SK-N-SH treated with all-trans-retinoic acid at 6 μM for 48 hours (cell line): Measurements from ENCODE around the gene ARID1B.

Experiments
- ATAC-seq: fragments of 200-7000 bp; cut with Tn5 transposase; 3 replicates; pipeline ENCODE4 v1.9.1; 2020; ENCODE audit warnings: mild to moderate bottlenecking, moderate library complexity
- ARNTL ChIP-seq: fragments of 450-650 bp; formaldehyde crosslinking; IDR thresholded peaks from 2 replicates; pipeline ENCODE4 v1.5.0; 2020; ENCODE audit warnings: low read depth, mild to moderate bottlenecking, moderate library complexity, borderline replicate concordance
- CREB5 ChIP-seq: fragments of 250-450 bp; sonication (Bioruptor Pico); IDR thresholded peaks from 2 replicates; pipeline ENCODE4 v1.5.1; 2020; ENCODE audit warnings: low read depth, mild to moderate bottlenecking, moderate library complexity
- CSDC2 ChIP-seq: fragments of 250-450 bp; sonication (Bioruptor Pico); IDR thresholded peaks from 2 replicates; pipeline ENCODE4 v1.5.0; 2020; ENCODE audit warnings: mild to moderate bottlenecking, moderate library complexity
- CSRNP3 ChIP-seq: fragments of 250-450 bp; sonication (Bioruptor Pico); IDR thresholded peaks from 2 replicates; pipeline ENCODE4 v1.5.1; 2021; ENCODE audit warnings: mild to moderate bottlenecking, moderate library complexity
- ESRRG ChIP-seq: fragments of 250-450 bp; sonication (Bioruptor Pico); IDR thresholded peaks from 2 replicates; pipeline ENCODE4 v1.6.1; 2021; ENCODE audit warnings: mild to moderate bottlenecking
- GLIS3 ChIP-seq: fragments of 250-450 bp; sonication (Bioruptor Pico); IDR thresholded peaks from 2 replicates; pipeline ENCODE4 v1.5.0; 2020; ENCODE audit warnings: mild to moderate bottlenecking, moderate library complexity
- ISL1 ChIP-seq: fragments of 250-450 bp; sonication (Bioruptor Pico); IDR thresholded peaks from 2 replicates; pipeline ENCODE4 v2.1.2; 2022; ENCODE audit warnings: mild to moderate bottlenecking, moderate library complexity
- OSR1 ChIP-seq: fragments of 250-450 bp; sonication (Bioruptor Pico); IDR thresholded peaks from 2 replicates; pipeline ENCODE4 v1.8.0; 2022; ENCODE audit warnings: moderate library complexity, mild to moderate bottlenecking, inconsistent platforms
- PATZ1 ChIP-seq: fragments of 250-450 bp; sonication (Bioruptor Pico); IDR thresholded peaks from 2 replicates; pipeline ENCODE4 v1.8.0; 2020; ENCODE audit warnings: mild to moderate bottlenecking, moderate library complexity, borderline replicate concordance
- POU6F1 ChIP-seq: fragments of 250-450 bp; sonication (Bioruptor Pico); IDR thresholded peaks from 2 replicates; pipeline ENCODE4 v1.8.0; 2021; ENCODE audit warnings: low read depth, mild to moderate bottlenecking, moderate library complexity, borderline replicate concordance
- PPARA ChIP-seq: fragments of 250-450 bp; sonication (Bioruptor Pico); IDR thresholded peaks from 2 replicates; pipeline ENCODE4 v1.5.0; 2020; ENCODE audit warnings: mild to moderate bottlenecking, borderline replicate concordance
- RARB ChIP-seq: fragments of 250-450 bp; sonication (Bioruptor Pico); IDR thresholded peaks from 2 replicates; pipeline ENCODE4 v1.8.0; 2021; ENCODE audit warnings: mild to moderate bottlenecking, moderate library complexity
- SNAI2 ChIP-seq: fragments of 250-450 bp; sonication (Bioruptor Pico); IDR thresholded peaks from 2 replicates; pipeline ENCODE4 v1.5.0; 2020; ENCODE audit warnings: mild to moderate bottlenecking, moderate library complexity
- TCF4 ChIP-seq: fragments of 250-450 bp; sonication (Bioruptor Pico); IDR thresholded peaks from 2 replicates; pipeline ENCODE4 v1.8.0; 2021; ENCODE audit warnings: mild to moderate bottlenecking, moderate library complexity, borderline replicate concordance
- TOX ChIP-seq: fragments of 250-450 bp; sonication (Bioruptor Pico); IDR thresholded peaks from 2 replicates; pipeline ENCODE4 v1.8.0; 2021; ENCODE audit warnings: mild to moderate bottlenecking, moderate library complexity, borderline replicate concordance
- TSHZ2 ChIP-seq: fragments of 250-450 bp; sonication (Bioruptor Pico); IDR thresholded peaks from 2 replicates; pipeline ENCODE4 v1.5.0; 2020; ENCODE audit warnings: mild to moderate bottlenecking, moderate library complexity
- ZC3H10 ChIP-seq: fragments of 250-450 bp; sonication (Bioruptor Pico); IDR thresholded peaks from 2 replicates; pipeline ENCODE4 v1.5.1; 2021; ENCODE audit warnings: mild to moderate bottlenecking, moderate library complexity
- ZFP3 ChIP-seq: fragments of 250-450 bp; sonication (Bioruptor Pico); IDR thresholded peaks from 2 replicates; pipeline ENCODE4 v1.5.0; 2020; ENCODE audit warnings: mild to moderate bottlenecking, moderate library complexity
- ZFP30 ChIP-seq: fragments of 450-650 bp; formaldehyde crosslinking; IDR thresholded peaks from 2 replicates; pipeline ENCODE4 v1.5.0; 2022; ENCODE audit warnings: mild to moderate bottlenecking, moderate library complexity
- ZNF565 ChIP-seq: fragments of 450-650 bp; formaldehyde crosslinking; conservative IDR thresholded peaks from 2 replicates; pipeline ENCODE4 v1.5.0; 2020; ENCODE audit warnings: low read depth, mild to moderate bottlenecking, moderate library complexity
- ZNF70 ChIP-seq: fragments of 450-650 bp; formaldehyde crosslinking; IDR thresholded peaks from 2 replicates; pipeline ENCODE4 v1.5.0; 2020; ENCODE audit warnings: mild to moderate bottlenecking, moderate library complexity
- ZNF8 ChIP-seq: fragments of 450-650 bp; formaldehyde crosslinking; IDR thresholded peaks from 2 replicates; pipeline ENCODE4 v1.5.0; 2020; ENCODE audit warnings: mild to moderate bottlenecking, moderate library complexity

Gene ARID1B

GRCh38 chr6:157177731-157178336 is 400.7 kb downstream of the ARID1B start:
- TF ChIP-seq ZFP30 (CRISPR knock-in tag) (no peak), OSR1 (CRISPR knock-in tag) (no peak), SNAI2 (CRISPR knock-in tag) (no peak), ARNTL (CRISPR knock-in tag) (no peak), ZNF8 (CRISPR knock-in tag) (no peak), PATZ1 (CRISPR knock-in tag) (no peak), GLIS3 (no peak), PPARA (CRISPR knock-in tag) (no peak), TSHZ2 (CRISPR knock-in tag) (no peak), ZFP3 (CRISPR knock-in tag) (no peak), CSDC2 (no peak), RARB (CRISPR knock-in tag) (no peak), CREB5 (no peak), POU6F1 (CRISPR knock-in tag) (no peak)
- no peak for ATAC-seq

GRCh38 chr6:157181649-157182048 is 404.5 kb downstream of the ARID1B start:
- ATAC-seq: no peak
- TF ChIP-seq CREB5 (no peak), ZNF70 (CRISPR knock-in tag) (no peak), GLIS3 (no peak), CSDC2 (no peak), TOX (CRISPR knock-in tag) (no peak), ZNF565 (CRISPR knock-in tag) (no peak), ISL1 (CRISPR knock-in tag) (no peak), ZFP3 (CRISPR knock-in tag) (no peak), TSHZ2 (CRISPR knock-in tag) (no peak), ESRRG (CRISPR knock-in tag) (no peak), ZNF8 (CRISPR knock-in tag) (no peak), TCF4 (CRISPR knock-in tag) (no peak), ZC3H10 (CRISPR knock-in tag) (no peak), RARB (CRISPR knock-in tag) (no peak), PATZ1 (CRISPR knock-in tag) (no peak), ARNTL (CRISPR knock-in tag) (no peak), SNAI2 (CRISPR knock-in tag) (no peak), PPARA (CRISPR knock-in tag) (no peak), CSRNP3 (CRISPR knock-in tag) (no peak)
- TF ChIP-seq, all 23 proteins: peak for 0
